Measurements from ENCODE around the gene RNU6-7. TPM values are rescaled to one million over a fixed set of nuclear protein-coding genes. Genes with fewer than 3 reads are reported as not detected.

RNU6-7 gene
- total and polyA plus RNA-seq, 2 of the 13 experiments (the other 11 are each of a cell fraction or from before 2014, with no cell fraction given) = under 0.01 TPM; not detected in 1

- TF ChIP-seq ZNF362 (CRISPR knock-in tag; IDR thresholded peaks at IDR 0.05; ENCODE audit: borderline replicate concordance) = peak; percentile 52; the same call in 1 of the 2 replicates
- TF ChIP-seq AKAP8 (CRISPR knock-in tag; IDR thresholded peaks at IDR 0.05) = 0 out of 2 replicates have a peak, but pooled peaks have one; percentile 56
- TF ChIP-seq, protein P1, sequence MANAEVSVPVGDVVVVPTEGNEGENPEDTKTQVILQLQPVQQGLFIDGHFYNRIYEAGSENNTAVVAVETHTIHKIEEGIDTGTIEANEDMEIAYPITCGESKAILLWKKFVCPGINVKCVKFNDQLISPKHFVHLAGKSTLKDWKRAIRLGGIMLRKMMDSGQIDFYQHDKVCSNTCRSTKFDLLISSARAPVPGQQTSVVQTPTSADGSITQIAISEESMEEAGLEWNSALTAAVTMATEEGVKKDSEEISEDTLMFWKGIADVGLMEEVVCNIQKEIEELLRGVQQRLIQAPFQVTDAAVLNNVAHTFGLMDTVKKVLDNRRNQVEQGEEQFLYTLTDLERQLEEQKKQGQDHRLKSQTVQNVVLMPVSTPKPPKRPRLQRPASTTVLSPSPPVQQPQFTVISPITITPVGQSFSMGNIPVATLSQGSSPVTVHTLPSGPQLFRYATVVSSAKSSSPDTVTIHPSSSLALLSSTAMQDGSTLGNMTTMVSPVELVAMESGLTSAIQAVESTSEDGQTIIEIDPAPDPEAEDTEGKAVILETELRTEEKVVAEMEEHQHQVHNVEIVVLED (CRISPR knock-in tag; IDR thresholded peaks at IDR 0.05; ENCODE audit: borderline replicate concordance) = peak; percentile 83; the same call in 1 of the 2 replicates
- TF ChIP-seq SMYD3 (CRISPR knock-in tag; IDR thresholded peaks at IDR 0.05) = peak; percentile 86; the same call in 1 of the 2 replicates
- peak; percentile 73; the same call in 1 of the 2 replicates for TF ChIP-seq ZFP36L2 (CRISPR knock-in tag; IDR thresholded peaks at IDR 0.05)
- TF ChIP-seq MAFK (conservative IDR thresholded peaks at IDR 0.05 in 1 of 2, IDR thresholded peaks at IDR 0.05 in 1 of 2; ENCODE audit: low read length in 2 of 2) = no peak
- TF ChIP-seq FOXK2 (IDR thresholded peaks at IDR 0.05) = 0 out of 2 replicates have a peak, but pooled peaks have one; percentile 5
- TF ChIP-seq, protein P2, sequence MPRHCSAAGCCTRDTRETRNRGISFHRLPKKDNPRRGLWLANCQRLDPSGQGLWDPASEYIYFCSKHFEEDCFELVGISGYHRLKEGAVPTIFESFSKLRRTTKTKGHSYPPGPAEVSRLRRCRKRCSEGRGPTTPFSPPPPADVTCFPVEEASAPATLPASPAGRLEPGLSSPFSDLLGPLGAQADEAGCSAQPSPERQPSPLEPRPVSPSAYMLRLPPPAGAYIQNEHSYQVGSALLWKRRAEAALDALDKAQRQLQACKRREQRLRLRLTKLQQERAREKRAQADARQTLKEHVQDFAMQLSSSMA (CRISPR knock-in tag; IDR thresholded peaks at IDR 0.05) = peak; percentile 97
- peak; percentile 98 for TF ChIP-seq ZNF280B (CRISPR knock-in tag; IDR thresholded peaks at IDR 0.05; ENCODE audit: borderline replicate concordance)
- TF ChIP-seq ZNF546 (CRISPR knock-in tag; conservative IDR thresholded peaks at IDR 0.05) = peak; percentile 20
- peak; percentile 98 for TF ChIP-seq PHF21A (CRISPR knock-in tag; IDR thresholded peaks at IDR 0.05)
- TF ChIP-seq ARNT2 (CRISPR knock-in tag; IDR thresholded peaks at IDR 0.05; ENCODE audit: low read depth) = peak; percentile 94
- 0 out of 2 replicates have a peak, but pooled peaks have one; percentile 14 for TF ChIP-seq ZBTB39 (CRISPR knock-in tag; IDR thresholded peaks at IDR 0.05)
- TF ChIP-seq, protein P3, sequence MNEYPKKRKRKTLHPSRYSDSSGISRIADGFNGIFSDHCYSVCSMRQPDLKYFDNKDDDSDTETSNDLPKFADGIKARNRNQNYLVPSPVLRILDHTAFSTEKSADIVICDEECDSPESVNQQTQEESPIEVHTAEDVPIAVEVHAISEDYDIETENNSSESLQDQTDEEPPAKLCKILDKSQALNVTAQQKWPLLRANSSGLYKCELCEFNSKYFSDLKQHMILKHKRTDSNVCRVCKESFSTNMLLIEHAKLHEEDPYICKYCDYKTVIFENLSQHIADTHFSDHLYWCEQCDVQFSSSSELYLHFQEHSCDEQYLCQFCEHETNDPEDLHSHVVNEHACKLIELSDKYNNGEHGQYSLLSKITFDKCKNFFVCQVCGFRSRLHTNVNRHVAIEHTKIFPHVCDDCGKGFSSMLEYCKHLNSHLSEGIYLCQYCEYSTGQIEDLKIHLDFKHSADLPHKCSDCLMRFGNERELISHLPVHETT (CRISPR knock-in tag; conservative IDR thresholded peaks at IDR 0.05) = peak; percentile 91
- TF ChIP-seq ZNF879 (CRISPR knock-in tag; IDR thresholded peaks at IDR 0.05) = peak; percentile 99
- peak; percentile 95; the same call in 1 of the 2 replicates for TF ChIP-seq SALL2 (CRISPR knock-in tag; IDR thresholded peaks at IDR 0.05)
- no peak for TF ChIP-seq ZEB1 (IDR thresholded peaks at IDR 0.05; ENCODE audit: insufficient replicate concordance, low read depth)
- TF ChIP-seq ZNF547 (CRISPR knock-in tag; IDR thresholded peaks at IDR 0.05) = peak; percentile 98
- peak; percentile 70 for TF ChIP-seq ZNF331 (CRISPR knock-in tag; IDR thresholded peaks at IDR 0.05)
Observed at GRCh38 chr14:32201193-32201815, 541 bp upstream of the RNU6-7 start (continued).
